Common myeloid progenitor, CD34-positive (primary cell): ENCODE measurements around the gene ACSS1.

Source experiments
- CTCF ChIA-PET: fragments of 350-600 bp; sonication (Branson Sonifier 250); formaldehyde crosslinking; loops from one replicate; lab custom pipeline; 2021; ENCODE audit warnings: antibody characterized with exemption; lab: Charles Lee
- POLR2A ChIA-PET: fragments of 350-600 bp; sonication (Branson Sonifier 250); formaldehyde crosslinking; loops from one replicate; lab custom pipeline; 2021; ENCODE audit warnings: antibody characterized with exemption; lab: Charles Lee
- DNase-seq, 3 donors: peaks; one replicate each; pipeline versions ENCODE4 v3.0.0 to v3.0.0-alpha.2; 2013
- H3K27ac ChIP-seq, 2 experiments: 1 replicate in 1 of 2; 2 replicates in 1 of 2; pipeline ENCODE4 v1.7.0; 2013; ENCODE audit warnings: inconsistent platforms in 2 of 2, low read length in 2 of 2, mild to moderate bottlenecking in 2 of 2, low read depth in 1 of 2, moderate library complexity in 1 of 2; ENCODE audit not compliant: severe bottlenecking in 2 of 2, insufficient read depth in 1 of 2, poor library complexity in 1 of 2
- H3K27me3 ChIP-seq, 5 experiments: replicated peaks in 2 of 5; 1 replicate in 3 of 5; 2 replicates in 2 of 5; pipeline versions ENCODE4 v1.6.1 to v1.7.0; 2013; ENCODE audit warnings: low read length in 4 of 5, mild to moderate bottlenecking in 2 of 5, moderate library complexity in 2 of 5, inconsistent platforms in 1 of 5; ENCODE audit not compliant: insufficient read depth in 5 of 5, control insufficient read depth in 4 of 5
- H3K36me3 ChIP-seq, 4 experiments: 1 replicate in 2 of 4; 2 replicates in 2 of 4; pipeline versions ENCODE4 v1.6.1 to v1.7.0; 2013; ENCODE audit warnings: low read length in 3 of 4, control low read depth in 1 of 4, mild to moderate bottlenecking in 1 of 4; ENCODE audit not compliant: control insufficient read depth in 4 of 4, insufficient read depth in 4 of 4
- H3K4me1 ChIP-seq, 4 experiments: 1 replicate in 3 of 4; 2 replicates in 1 of 4; pipeline versions ENCODE4 v1.6.1 to v1.7.1; 2013; ENCODE audit warnings: low read length in 3 of 4, mild to moderate bottlenecking in 3 of 4, control low read depth in 1 of 4, inconsistent platforms in 1 of 4, moderate library complexity in 1 of 4; ENCODE audit not compliant: control insufficient read depth in 4 of 4, insufficient read depth in 4 of 4; ENCODE audit errors: control extremely low read depth in 1 of 4
- H3K4me3 ChIP-seq, 7 experiments: 1 replicate in 4 of 7; 2 replicates in 3 of 7; pipeline versions ENCODE4 v1.5.1 to v1.7.0; 2013; ENCODE audit warnings: mild to moderate bottlenecking in 7 of 7, low read length in 6 of 7, moderate library complexity in 6 of 7, inconsistent platforms in 2 of 7, low read depth in 2 of 7, control low read depth in 1 of 7; ENCODE audit not compliant: insufficient read depth in 4 of 7, control insufficient read depth in 1 of 7; ENCODE audit errors: extremely low read depth in 1 of 7
- H3K9me3 ChIP-seq, 5 experiments: 1 replicate in 4 of 5; 2 replicates in 1 of 5; pipeline versions ENCODE4 v1.6.1 to v1.7.1; 2013; ENCODE audit warnings: low read length in 4 of 5, mild to moderate bottlenecking in 2 of 5, inconsistent platforms in 1 of 5, low read depth in 1 of 5, moderate library complexity in 1 of 5; ENCODE audit not compliant: control insufficient read depth in 4 of 5, insufficient read depth in 2 of 5; ENCODE audit errors: control extremely low read depth in 1 of 5
- WGBS: methylation state at CpG from one replicate; pipeline ENCODE4 v1.1.5; 2013; ENCODE audit not compliant: insufficient coverage; 5-methylcytosine and 5-hydroxymethylcytosine counted together

ACSS1 gene

GRCh38 chr20:24978513-24978912, 79.4 kb downstream of the ACSS1 start:
- POLR2A ChIA-PET: no interaction called here
- 94% methylated on average over 7 of the region's 8 CpGs for WGBS
- H3K9me3 ChIP-seq: peaks cover 0 to 17% (median 8%) of the 10 kb centered on the region in 5 experiments
- H3K36me3 ChIP-seq: peaks cover 12 to 68% (median 31%) of the 10 kb centered on the region in 4 experiments
- no peak overlapping the region for H3K27ac ChIP-seq
- DNase-seq: no peak
- H3K27me3 ChIP-seq: no peaks in the 10 kb centered on the region
- CTCF ChIA-PET: interaction anchor here (0.6 to 1.6 kb wide), 3 partner anchors 14 to 172 kb away, joined by 3 to 7 read pairs (median 4); no protein-coding TSS in a partner anchor
- peaks cover 0 to 27% (median 25%) of the 10 kb centered on the region in 4 experiments for H3K4me1 ChIP-seq
- H3K4me3 ChIP-seq: no peak overlapping the region

GRCh38 chr20:24977797-24978196, 80.1 kb downstream of the ACSS1 start:
- H3K27ac ChIP-seq: no peak overlapping the region
- CTCF ChIA-PET: interaction anchor here (0.6 to 1.6 kb wide), 3 partner anchors 11 to 17 kb away, joined by 3 to 7 read pairs (median 4); no protein-coding TSS in a partner anchor
- peaks cover 9 to 72% (median 34%) of the 10 kb centered on the region in 4 experiments for H3K36me3 ChIP-seq

GRCh38 chr20:24977336-24977735, 80.6 kb downstream of the ACSS1 start:
- CTCF ChIA-PET: interaction anchor here (0.6 to 1.6 kb wide), 3 partner anchors 11 to 17 kb away, joined by 3 to 7 read pairs (median 4); no protein-coding TSS in a partner anchor

More at GRCh38 chr20:24977797-24978196, 80.1 kb downstream of the ACSS1 start:
- peaks cover 0 to 27% (median 25%) of the 10 kb centered on the region in 4 experiments for H3K4me1 ChIP-seq
- H3K9me3 ChIP-seq: peaks cover 0 to 17% (median 8%) of the 10 kb centered on the region in 5 experiments
- H3K27me3 ChIP-seq: no peaks in the 10 kb centered on the region
- H3K4me3 ChIP-seq: no peak overlapping the region
- 100% methylated on average over 3 of the region's 3 CpGs for WGBS
- no peak for DNase-seq
- POLR2A ChIA-PET: no interaction called here

GRCh38 chr20:24972341-24972740, 85.6 kb downstream of the ACSS1 start:
- Histone ChIP-seq H3K27me3 (no peaks in the 10 kb centered on the region), H3K27ac (no peak overlapping the region), H3K4me3 (no peak overlapping the region), H3K4me1 (no peaks in the 10 kb centered on the region), H3K36me3 (peaks cover 24 to 77% (median 58%) of the 10 kb centered on the region in 4 experiments), H3K9me3 (peaks cover 0 to 17% (median 6%) of the 10 kb centered on the region in 5 experiments)
- POLR2A ChIA-PET: no interaction called here
- CTCF ChIA-PET: no interaction called here
- no peak for DNase-seq
- WGBS: 100% methylated on average over 2 of the region's 2 CpGs

More at GRCh38 chr20:24977336-24977735, 80.6 kb downstream of the ACSS1 start:
- no peak for DNase-seq
- Histone ChIP-seq H3K27ac (no peak overlapping the region), H3K4me3 (no peak overlapping the region), H3K36me3 (peaks cover 14 to 72% (median 39%) of the 10 kb centered on the region in 4 experiments), H3K9me3 (peaks cover 0 to 17% (median 8%) of the 10 kb centered on the region in 5 experiments), H3K27me3 (no peaks in the 10 kb centered on the region), H3K4me1 (peaks cover 0 to 25% (median 24%) of the 10 kb centered on the region in 4 experiments)
- whole genome bisulfite sequencing: 100% methylated on average over 1 of the region's 1 CpG
- POLR2A ChIA-PET: no interaction called here

GRCh38 chr20:24971376-24972101, 86.4 kb downstream of the ACSS1 start:
- 97% methylated on average over 4 of the region's 6 CpGs for WGBS
- Histone ChIP-seq H3K4me3 (no peak overlapping the region), H3K27me3 (no peaks in the 10 kb centered on the region), H3K27ac (no peak overlapping the region), H3K4me1 (no peaks in the 10 kb centered on the region), H3K9me3 (peaks cover 0 to 11% (median 3%) of the 10 kb centered on the region in 5 experiments), H3K36me3 (peaks cover 20 to 75% (median 54%) of the 10 kb centered on the region in 4 experiments)
- ChIA-PET POLR2A (no interaction called here), CTCF (interaction anchor here (1.4 kb wide), 1 partner anchor 9 kb away, joined by 3 read pairs; no protein-coding TSS in a partner anchor)
- DNase-seq: no peak

GRCh38 chr20:24970754-24971153, 87.2 kb downstream of the ACSS1 start:
- H3K9me3 ChIP-seq: peaks cover 0 to 4% (median 0%) of the 10 kb centered on the region in 5 experiments
- peaks cover 20 to 76% (median 59%) of the 10 kb centered on the region in 4 experiments for H3K36me3 ChIP-seq
- POLR2A ChIA-PET: no interaction called here
- H3K4me3 ChIP-seq: no peak overlapping the region
- no peak for DNase-seq
- H3K4me1 ChIP-seq: no peaks in the 10 kb centered on the region
- no peak overlapping the region for H3K27ac ChIP-seq
- no peaks in the 10 kb centered on the region for H3K27me3 ChIP-seq
- WGBS: 96% methylated on average over 3 of the region's 8 CpGs
- CTCF ChIA-PET: interaction anchor here (1.4 kb wide), 1 partner anchor 10 kb away, joined by 3 read pairs; no protein-coding TSS in a partner anchor
